LNCaP clone FGC (cell line): ENCODE results near the gene KCNIP4.

Experiments used
- DNase-seq: peaks from one replicate; pipeline ENCODE4 v3.0.0-alpha.2; 2011; ENCODE audit warnings: low read depth
- H3K4me3 ChIP-seq: 2 replicates; pipeline ENCODE4 v1.5.1; 2011; ENCODE audit warnings: mild to moderate bottlenecking, low read depth, low read length, control low read depth
- CTCF ChIP-seq: IDR thresholded peaks from 2 replicates; pipeline ENCODE4 v1.5.1; 2012; ENCODE audit warnings: mild to moderate bottlenecking; ENCODE audit not compliant: control insufficient read depth, insufficient read depth; ENCODE audit errors: extremely low read depth

The KCNIP4 gene

GRCh38 chr4:21248331-21248730, 700.2 kb downstream of the KCNIP4 start:
- no peak overlapping the region for H3K4me3 ChIP-seq
- no peak for DNase-seq
- TF ChIP-seq CTCF: no peak

- DNase-seq: no peak
- TF ChIP-seq CTCF: no peak
- no peak overlapping the region for H3K4me3 ChIP-seq
These were observed 706.4 kb downstream of the KCNIP4 start for GRCh38 chr4:21242163-21242562.

- DNase-seq: peak; percentile 7
- TF ChIP-seq CTCF: no peak
- H3K4me3 ChIP-seq: no peak overlapping the region
These were observed 721.7 kb downstream of the KCNIP4 start for GRCh38 chr4:21226637-21227538.

- no peak overlapping the region for H3K4me3 ChIP-seq
- no peak for DNase-seq
- TF ChIP-seq CTCF: no peak
These were observed 736.7 kb downstream of the KCNIP4 start for GRCh38 chr4:21211846-21212245.

DNA sequence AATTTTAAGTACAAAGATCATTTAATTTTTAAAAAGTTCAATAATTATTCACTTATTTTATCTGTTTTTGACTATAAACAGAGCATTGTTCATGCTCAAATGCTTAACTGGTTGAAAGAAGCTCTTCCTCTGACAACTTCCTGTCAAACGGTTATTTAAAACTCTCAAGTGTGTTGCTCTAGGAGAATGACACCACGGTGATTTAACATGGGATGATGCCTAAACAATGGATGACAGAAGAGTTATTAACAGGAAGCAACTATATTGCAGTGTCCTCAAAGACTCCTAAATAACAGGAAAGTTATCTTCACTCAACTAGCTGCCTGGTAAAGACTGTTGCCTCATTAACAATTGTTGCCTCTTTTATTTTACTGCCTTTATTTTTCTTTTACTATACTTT, 738.7 kb downstream of the KCNIP4 start:
- no peak for TF ChIP-seq CTCF
- DNase-seq: no peak

GRCh38 chr4:21205821-21206531, 742.6 kb downstream of the KCNIP4 start:
- no peak for DNase-seq
- TF ChIP-seq CTCF: no peak
- H3K4me3 ChIP-seq: no peak overlapping the region

More for the DNA sequence above, 738.7 kb downstream of the KCNIP4 start:
- H3K4me3 ChIP-seq: no peak overlapping the region

- no peak overlapping the region for H3K4me3 ChIP-seq
- DNase-seq: no peak
- TF ChIP-seq CTCF: no peak
These were observed 745.2 kb downstream of the KCNIP4 start for GRCh38 chr4:21203416-21203815.
